HG03571 (cell line): ENCODE results near the gene ZNF319.

Experiments used
- ATAC-seq: cut with Tn5 transposase; IDR thresholded peaks from one replicate; pipeline ENCODE4 v1.9.1; 2021; ENCODE audit not compliant: unreplicated experiment

ZNF319 gene

GRCh38 chr16:57999971-58000705 lies at the start of gene ZNF319:
Gene ZNF319 (minus strand): TSS chr16:58000672. CDS start chr16:57998265, 2,407 bp downstream.
- peak; percentile 10 for ATAC-seq

GRCh38 chr16:58049232-58050185 lies 49.0 kb upstream of the ZNF319 start:
- ATAC-seq, result no peak

GRCh38 chr16:58048494-58049231 lies 48.2 kb upstream of the ZNF319 start:
- ATAC-seq, result no peak

- no peak for ATAC-seq
Measured at GRCh38 chr16:58047557-58048348, 47.3 kb upstream of the ZNF319 start.

GRCh38 chr16:58046936-58047335 lies 46.5 kb upstream of the ZNF319 start:
- ATAC-seq, result no peak

GRCh38 chr16:58046054-58046881 lies 45.8 kb upstream of the ZNF319 start:
- no peak for ATAC-seq

DNA sequence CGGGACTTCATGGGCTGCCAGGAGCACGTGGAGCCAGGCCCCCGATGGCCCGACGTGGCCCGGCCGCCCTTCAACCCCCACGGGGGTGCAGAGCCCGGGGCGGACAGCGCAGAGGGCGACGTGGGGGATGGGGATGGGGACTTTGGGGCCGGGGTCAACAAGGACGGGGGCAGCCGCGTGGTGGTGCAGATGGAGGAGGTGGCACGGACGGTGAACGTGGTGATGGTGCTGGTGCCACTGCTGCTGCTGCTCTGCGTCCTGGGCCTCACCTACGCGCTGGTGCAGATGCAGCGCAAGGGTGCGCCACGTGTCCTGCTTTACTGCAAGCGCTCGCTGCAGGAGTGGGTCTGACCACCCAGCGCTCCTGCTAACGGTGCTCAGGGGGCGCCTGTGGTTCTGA lies 44.6 kb upstream of the ZNF319 start:
- no peak for ATAC-seq

GRCh38 chr16:58044266-58045019 lies 44.0 kb upstream of the ZNF319 start:
- no peak for ATAC-seq

DNA sequence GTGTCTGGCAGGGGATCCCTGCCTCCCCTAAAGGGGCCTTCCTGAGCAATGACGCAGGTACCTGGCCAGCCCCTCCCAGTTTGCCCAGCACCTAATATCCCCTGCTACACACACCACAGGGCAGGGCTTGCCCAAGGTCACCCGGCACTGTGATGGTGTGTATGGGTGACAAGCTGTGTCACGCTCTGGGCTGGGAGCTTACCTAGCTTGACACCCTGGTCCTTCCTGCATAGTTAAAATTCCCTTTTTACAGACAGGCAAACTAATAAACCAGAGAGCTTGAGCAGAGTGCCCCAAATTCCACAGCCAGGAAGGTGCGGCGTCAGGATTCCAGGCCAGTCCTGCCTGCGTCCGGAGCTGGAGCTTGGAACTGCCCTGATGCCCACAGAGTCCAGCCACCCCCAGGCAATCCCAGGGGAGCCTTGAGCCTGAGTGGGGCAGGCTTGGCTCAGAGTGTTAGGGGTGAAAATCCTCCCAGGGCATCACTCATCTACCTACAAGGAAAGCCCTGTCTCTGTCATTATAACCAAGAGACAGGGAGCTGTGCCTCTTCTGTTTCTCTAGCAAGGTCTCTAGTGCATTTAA lies 43.2 kb upstream of the ZNF319 start:
- no peak for ATAC-seq

DNA sequence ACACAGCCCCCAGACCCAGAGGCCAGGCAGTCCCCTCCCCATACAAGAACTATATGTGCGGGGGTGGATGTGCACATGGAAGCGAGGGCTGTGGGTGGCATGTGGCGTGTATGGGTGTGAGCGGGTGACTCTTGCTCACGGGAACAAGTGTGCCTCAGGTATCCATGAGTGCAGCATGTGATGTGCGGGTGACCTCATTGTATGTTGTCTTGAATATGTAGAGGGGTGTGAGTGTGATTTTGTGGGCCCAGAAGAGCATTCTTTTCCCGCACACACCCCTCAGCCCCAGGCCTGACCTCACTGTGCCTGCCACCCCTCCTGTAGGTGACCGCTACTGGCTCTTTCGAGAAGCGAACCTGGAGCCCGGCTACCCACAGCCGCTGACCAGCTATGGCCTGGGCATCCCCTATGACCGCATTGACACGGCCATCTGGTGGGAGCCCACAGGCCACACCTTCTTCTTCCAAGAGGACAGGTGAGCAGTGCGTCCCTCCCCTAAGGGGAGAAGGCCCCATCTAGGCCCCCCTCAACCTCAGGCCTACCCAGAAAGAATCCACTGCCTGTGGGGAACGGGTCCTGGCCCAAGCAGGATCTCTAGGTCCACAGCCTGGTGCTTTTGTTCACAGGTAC lies 42.5 kb upstream of the ZNF319 start:
- no peak for ATAC-seq

GRCh38 chr16:58042001-58042885 lies 41.8 kb upstream of the ZNF319 start:
- no peak for ATAC-seq

- ATAC-seq, result no peak
Measured at GRCh38 chr16:58041628-58041955, 41.1 kb upstream of the ZNF319 start.

DNA sequence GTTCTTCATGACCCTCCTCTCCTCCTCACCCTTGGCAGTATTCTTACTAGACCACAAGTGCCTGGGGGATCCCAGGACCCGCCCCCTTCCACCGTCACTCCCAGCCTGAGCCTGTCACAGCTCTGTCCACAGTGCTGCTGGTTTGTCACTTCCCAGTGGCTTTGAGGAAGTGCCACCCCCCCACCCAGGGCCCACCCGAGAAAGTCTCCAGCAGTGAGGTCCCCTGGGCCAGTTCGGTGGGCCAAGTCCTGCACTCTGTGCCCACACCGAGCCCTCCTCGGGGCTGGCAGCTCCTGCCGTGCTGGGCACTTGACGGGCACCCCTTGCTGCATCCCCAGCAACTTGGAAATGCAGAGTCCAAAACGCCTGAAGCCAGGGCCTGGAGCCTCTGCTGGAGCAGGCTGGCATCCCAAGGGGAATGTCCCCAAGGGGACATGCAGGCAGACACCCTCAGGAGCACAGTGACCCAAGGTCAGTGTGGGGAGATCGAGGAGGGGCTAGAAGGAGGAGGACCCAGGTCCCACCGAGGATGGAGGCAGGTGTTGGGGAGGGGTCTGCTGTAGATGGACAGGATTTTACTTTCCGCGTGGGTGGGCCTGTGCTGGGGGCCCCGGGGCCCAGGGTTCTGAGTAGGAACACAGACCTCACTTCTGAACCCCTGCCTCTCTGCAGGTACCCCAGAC lies 40.6 kb upstream of the ZNF319 start:
- no peak for ATAC-seq

DNA sequence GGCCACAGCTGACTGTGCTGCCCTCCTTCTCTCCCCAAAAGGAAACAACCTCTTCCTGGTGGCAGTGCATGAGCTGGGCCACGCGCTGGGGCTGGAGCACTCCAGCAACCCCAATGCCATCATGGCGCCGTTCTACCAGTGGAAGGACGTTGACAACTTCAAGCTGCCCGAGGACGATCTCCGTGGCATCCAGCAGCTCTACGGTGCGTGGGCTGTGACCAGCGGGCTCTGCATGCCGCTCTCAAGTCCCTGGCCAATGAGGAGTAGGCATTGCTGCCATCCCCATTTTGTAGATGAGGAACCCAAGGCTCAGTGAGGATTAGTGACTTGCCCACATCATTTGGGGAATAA lies 40.0 kb upstream of the ZNF319 start:
- no peak for ATAC-seq

GRCh38 chr16:58039829-58040495 lies 39.5 kb upstream of the ZNF319 start:
- ATAC-seq, result no peak

DNA sequence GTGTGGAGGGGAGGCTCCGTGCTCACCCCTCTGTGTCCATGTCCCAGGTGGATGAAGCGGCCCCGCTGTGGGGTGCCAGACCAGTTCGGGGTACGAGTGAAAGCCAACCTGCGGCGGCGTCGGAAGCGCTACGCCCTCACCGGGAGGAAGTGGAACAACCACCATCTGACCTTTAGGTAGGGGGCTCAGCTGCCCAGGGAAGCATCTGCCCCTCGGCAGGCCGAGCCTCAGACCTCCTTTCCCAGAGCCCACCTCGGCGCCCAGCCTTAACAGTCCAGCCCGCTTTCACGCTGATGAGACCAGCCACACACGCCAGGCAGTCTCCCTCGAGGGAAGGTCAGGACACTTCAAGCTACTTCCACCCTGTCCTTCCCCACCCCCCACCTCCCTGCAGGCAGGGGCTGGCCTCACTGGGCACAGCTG lies 37.8 kb upstream of the ZNF319 start:
- ATAC-seq, result no peak
